ENCODE data around the gene BBOF1. TPM values are rescaled to one million over a fixed set of nuclear protein-coding genes. Genes with fewer than 3 reads are reported as not detected.
A peak's percentile ranks its signal among the peaks of the same experiment; 100 is the strongest.

BBOF1 gene, protein sequence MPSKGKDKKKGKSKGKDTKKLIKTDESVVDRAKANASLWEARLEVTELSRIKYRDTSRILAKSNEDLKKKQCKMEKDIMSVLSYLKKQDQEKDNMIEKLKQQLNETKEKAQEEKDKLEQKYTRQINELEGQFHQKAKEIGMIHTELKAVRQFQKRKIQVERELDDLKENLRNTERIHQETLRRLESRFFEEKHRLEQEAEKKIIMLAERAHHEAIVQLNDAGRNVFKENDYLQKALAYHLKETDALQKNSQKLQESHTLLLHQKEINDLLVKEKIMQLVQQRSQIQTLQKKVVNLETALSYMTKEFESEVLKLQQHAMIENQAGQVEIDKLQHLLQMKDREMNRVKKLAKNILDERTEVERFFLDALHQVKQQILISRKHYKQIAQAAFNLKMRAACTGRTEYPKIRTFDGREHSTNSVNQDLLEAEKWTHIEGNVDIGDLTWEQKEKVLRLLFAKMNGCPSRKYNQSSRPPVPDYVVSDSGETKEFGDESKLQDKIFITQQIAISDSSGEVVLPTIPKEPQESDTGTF
- total RNA-seq (14.6 TPM), polyA plus RNA-seq (ENCODE audit: insufficient read depth, low read depth, low replicate concordance) (7.6 TPM)
- long read RNA-seq, donor 1, partial matches to known transcripts = 36 of 48 reads
- long read RNA-seq, donor 1, other reads (novel, unspliced or antisense) = 11 of 48 reads
- long read RNA-seq, donor 2, partial matches to known transcripts = 31 of 47 reads
- long read RNA-seq, donor 2, other reads (novel, unspliced or antisense) = 14 of 47 reads
- long read RNA-seq, donor 3, partial matches to known transcripts = 34 of 70 reads
- long read RNA-seq, donor 3, other reads (novel, unspliced or antisense) = 34 of 70 reads
- long read RNA-seq, donor 4, partial matches to known transcripts = 50 of 87 reads
- long read RNA-seq, donor 4, other reads (novel, unspliced or antisense) = 34 of 87 reads
- long read RNA-seq, donor 5 = 0 reads
- long read RNA-seq, donor 6, partial matches to known transcripts = 18 of 27 reads
- long read RNA-seq, donor 6, other reads (novel, unspliced or antisense) = 9 of 27 reads
- long read RNA-seq, donor 7, partial matches to known transcripts = 1 of 13 reads
- long read RNA-seq, donor 7, other reads (novel, unspliced or antisense) = 10 of 13 reads
- long read RNA-seq, donor 8, partial matches to known transcripts = 20 of 21 reads
- long read RNA-seq, donor 8, other reads (novel, unspliced or antisense) = 0 of 21 reads
- long read RNA-seq, donor 9 = 0 reads
- long read RNA-seq, donor 10, partial matches to known transcripts = 26 of 47 reads
- long read RNA-seq, donor 10, other reads (novel, unspliced or antisense) = 19 of 47 reads

GRCh38 chr14:74018586-74019407 is at the start of gene BBOF1, which contains the start of gene ENTPD5:
BBOF1 (plus strand) TSS chr14:74019349; CDS start chr14:74019479, 130 bp downstream.
ENTPD5 (minus strand) TSS chr14:74019288; CDS start chr14:73988102, 31,186 bp downstream.
- no peaks in the 10 kb centered on the region for H3K27me3 ChIP-seq (ENCODE audit: control insufficient read depth, insufficient read depth, low read length)
- peak; percentile 84 to 94 (median 92) for DNase-seq
- no peaks in the 10 kb centered on the region for H3K9me3 ChIP-seq (ENCODE audit: control insufficient read depth in 2 of 3, insufficient read depth in 1 of 3, low read length in 3 of 3)
- no peaks in the 10 kb centered on the region for H3K36me3 ChIP-seq (ENCODE audit: control insufficient read depth in 2 of 3, insufficient read depth in 3 of 3, low read length in 3 of 3)
- H3K27ac ChIP-seq (ENCODE audit: low read depth in 2 of 2, low read length in 2 of 2) = peak within 1 kb of the TSS; percentile 97 to 99
- no peak for FAIRE-seq
- H3K9ac ChIP-seq (ENCODE audit: low read length in 3 of 3) = peak within 1 kb of the TSS; percentile 77 to 91 (median 85)
- TF ChIP-seq CTCF (IDR thresholded peaks at IDR 0.05; ENCODE audit: borderline replicate concordance, extremely low read depth, insufficient read depth) = no peak
- H3K4me3 ChIP-seq (ENCODE audit: low read length in 3 of 3) = peak within 1 kb of the TSS; percentile 81 to 87 (median 85)
- H3K4me1 ChIP-seq (ENCODE audit: control insufficient read depth in 2 of 3, insufficient read depth in 2 of 3, low read depth in 1 of 3, low read length in 3 of 3) = peaks cover 0 to 4% (median 3%) of the 10 kb centered on the region in 3 donors
- intact Hi-C loops (cut with DNase I) = no loop called here

GRCh38 chr14:73973497-73973896 is 45.7 kb upstream of the BBOF1 start:
- Histone ChIP-seq H3K27ac (ENCODE audit: low read depth in 2 of 2, low read length in 2 of 2) (no peak overlapping the region), H3K4me1 (ENCODE audit: control insufficient read depth in 2 of 3, insufficient read depth in 2 of 3, low read depth in 1 of 3, low read length in 3 of 3) (peaks cover 0 to 24% (median 2%) of the 10 kb centered on the region in 3 donors), H3K36me3 (ENCODE audit: control insufficient read depth in 2 of 3, insufficient read depth in 3 of 3, low read length in 3 of 3) (peaks cover 0 to 43% (median 22%) of the 10 kb centered on the region in 3 donors), H3K9ac (ENCODE audit: low read length in 3 of 3) (no peak overlapping the region), H3K4me3 (ENCODE audit: low read length in 3 of 3) (no peak overlapping the region), H3K9me3 (ENCODE audit: control insufficient read depth in 2 of 3, insufficient read depth in 1 of 3, low read length in 3 of 3) (no peaks in the 10 kb centered on the region), H3K27me3 (ENCODE audit: control insufficient read depth, insufficient read depth, low read length) (no peaks in the 10 kb centered on the region)
- FAIRE-seq (no peak), DNase-seq (no peak)
- no peak for TF ChIP-seq CTCF (IDR thresholded peaks at IDR 0.05; ENCODE audit: borderline replicate concordance, extremely low read depth, insufficient read depth)
- intact Hi-C loops (cut with DNase I) = no loop called here

DNA sequence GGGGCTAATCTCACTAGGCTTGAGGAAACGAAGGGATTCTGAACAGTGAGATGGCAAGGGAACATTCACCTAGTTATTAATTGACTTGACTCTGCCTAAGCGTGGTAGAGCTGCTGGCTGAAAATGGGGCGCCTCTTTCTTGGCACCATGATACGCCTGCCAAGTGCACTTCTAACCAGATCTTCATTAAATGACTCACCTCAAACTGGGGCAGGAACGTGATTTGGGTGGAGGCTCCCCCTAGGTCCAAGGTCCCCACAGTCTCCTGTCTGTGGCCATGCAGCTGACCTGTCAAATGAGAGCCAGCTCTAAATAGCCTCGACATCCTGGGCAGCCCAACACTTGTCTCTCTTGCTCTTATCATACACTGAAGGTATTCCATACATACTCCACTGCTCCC is 43.0 kb upstream of the BBOF1 start:
- H3K27ac ChIP-seq (ENCODE audit: low read depth in 2 of 2, low read length in 2 of 2) = peak overlapping the region in 1 of 2 donors; percentile 25
- FAIRE-seq (no peak), DNase-seq (no peak)
- TF ChIP-seq CTCF (IDR thresholded peaks at IDR 0.05; ENCODE audit: borderline replicate concordance, extremely low read depth, insufficient read depth) = no peak
- H3K9me3 ChIP-seq (ENCODE audit: control insufficient read depth in 2 of 3, insufficient read depth in 1 of 3, low read length in 3 of 3) = no peaks in the 10 kb centered on the region
- H3K9ac ChIP-seq (ENCODE audit: low read length in 3 of 3) = no peak overlapping the region
- peaks cover 0 to 24% (median 2%) of the 10 kb centered on the region in 3 donors for H3K4me1 ChIP-seq (ENCODE audit: control insufficient read depth in 2 of 3, insufficient read depth in 2 of 3, low read depth in 1 of 3, low read length in 3 of 3)
- no peak overlapping the region for H3K4me3 ChIP-seq (ENCODE audit: low read length in 3 of 3)
- intact Hi-C loops (cut with DNase I) = no loop called here
- H3K36me3 ChIP-seq (ENCODE audit: control insufficient read depth in 2 of 3, insufficient read depth in 3 of 3, low read length in 3 of 3) = peaks cover 0 to 33% (median 11%) of the 10 kb centered on the region in 3 donors
- H3K27me3 ChIP-seq (ENCODE audit: control insufficient read depth, insufficient read depth, low read length) = no peaks in the 10 kb centered on the region
